Panc1 (cell line): ENCODE results near the gene SOS2.

Experiments
- CTCF ChIP-seq: fragments of 450-650 bp; IDR thresholded peaks from 2 replicates; pipeline ENCODE4 v1.5.1; 2017; ENCODE audit warnings: mild to moderate bottlenecking
- POLR2AphosphoS5 ChIP-seq: IDR thresholded peaks from 2 replicates; pipeline ENCODE4 v1.6.1; 2012; ENCODE audit warnings: mild to moderate bottlenecking, low read depth, low read length, moderate library complexity
- SIN3A ChIP-seq: IDR thresholded peaks from 2 replicates; pipeline ENCODE4 v1.6.1; 2012; ENCODE audit warnings: low read depth, mild to moderate bottlenecking, low read length, moderate library complexity, borderline replicate concordance; ENCODE audit not compliant: insufficient read depth
- TCF7L2 ChIP-seq: IDR thresholded peaks from 2 replicates; pipeline ENCODE4 v1.6.1; 2011; ENCODE audit warnings: mild to moderate bottlenecking, low read depth, low read length, inconsistent platforms

DNA sequence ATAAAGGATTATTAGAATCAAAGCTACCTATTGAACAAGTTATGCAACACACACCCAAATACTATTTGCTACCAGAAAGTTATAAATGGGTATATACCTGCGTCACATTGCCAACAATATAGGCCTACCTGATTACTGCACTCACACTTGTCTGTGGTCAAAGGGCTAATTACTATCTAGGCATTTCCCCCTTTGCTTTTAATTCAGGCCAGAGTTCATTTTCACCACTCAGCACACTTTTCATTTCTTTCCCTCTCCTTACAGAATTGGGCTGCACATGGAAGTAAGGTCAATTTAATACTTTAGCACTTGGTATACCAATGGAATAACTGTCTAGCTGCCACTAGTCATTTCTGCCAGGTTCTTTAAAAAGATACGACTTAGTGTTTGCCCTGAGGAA lies 1.7 kb downstream of the SOS2 start:
- TF ChIP-seq CTCF (no peak), POLR2AphosphoS5 (no peak), SIN3A (no peak), TCF7L2 (no peak)
